Ishikawa (cell line): Measurements from ENCODE around the gene MCU.

Experiments
- CEBPB ChIP-seq: IDR thresholded peaks from 2 replicates; pipeline ENCODE4 v1.6.1; 2012
- CREB1 ChIP-seq: IDR thresholded peaks from 2 replicates; pipeline ENCODE4 v1.6.1; 2012; ENCODE audit warnings: low read depth
- EGR1 ChIP-seq: IDR thresholded peaks from 2 replicates; pipeline ENCODE4 v1.6.1; 2012
- EP300 ChIP-seq: IDR thresholded peaks from 2 replicates; pipeline ENCODE4 v1.6.1; 2012; ENCODE audit warnings: borderline replicate concordance
- FOXM1 ChIP-seq: IDR thresholded peaks from 2 replicates; pipeline ENCODE4 v1.6.1; 2012; ENCODE audit warnings: low read depth, borderline replicate concordance
- NFIC ChIP-seq: IDR thresholded peaks from 2 replicates; pipeline ENCODE4 v1.6.1; 2012
- RAD21 ChIP-seq: IDR thresholded peaks from 2 replicates; pipeline ENCODE4 v1.6.1; 2012; ENCODE audit warnings: low read depth
- TAF1 ChIP-seq: IDR thresholded peaks from 2 replicates; pipeline ENCODE4 v1.6.1; 2012; ENCODE audit warnings: low read depth, mild to moderate bottlenecking
- TCF12 ChIP-seq: IDR thresholded peaks from 2 replicates; pipeline ENCODE4 v1.6.1; 2012; ENCODE audit warnings: low read depth
- TEAD4 ChIP-seq: IDR thresholded peaks from 2 replicates; pipeline ENCODE4 v1.6.1; 2012
- YY1 ChIP-seq: IDR thresholded peaks from 2 replicates; pipeline ENCODE4 v1.6.1; 2012; ENCODE audit warnings: low read depth
- ZBTB7A ChIP-seq: IDR thresholded peaks from 2 replicates; pipeline ENCODE4 v1.6.1; 2012; ENCODE audit warnings: low read depth
- TF ChIP-seq, protein P1 (sequence below): IDR thresholded peaks from 2 replicates; pipeline ENCODE4 v1.6.1; 2012
- TF ChIP-seq, protein P2 (sequence below): IDR thresholded peaks from 2 replicates; pipeline ENCODE4 v1.6.1; 2012; ENCODE audit warnings: low read depth, mild to moderate bottlenecking
- TF ChIP-seq, protein P3 (sequence below): IDR thresholded peaks from 2 replicates; pipeline ENCODE4 v1.6.1; 2012

MCU gene

DNA sequence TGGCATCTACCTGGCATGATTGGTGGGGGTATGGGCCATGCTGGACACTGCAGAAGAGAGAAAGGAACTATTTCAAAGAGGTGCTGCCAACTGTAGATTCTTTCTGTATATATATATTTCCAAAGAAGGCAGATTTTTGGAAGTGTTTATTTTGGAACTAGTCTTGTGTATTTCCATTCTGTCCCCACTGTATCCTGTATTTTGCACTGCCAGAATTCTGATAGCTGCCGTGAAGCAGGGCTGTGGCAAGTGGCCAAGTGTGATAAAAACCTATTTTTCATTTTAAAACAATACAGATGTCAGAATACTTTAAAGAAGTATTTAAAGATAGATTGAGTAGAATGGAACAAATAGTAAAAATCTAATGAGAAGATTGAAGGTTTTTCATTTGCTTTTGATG lies 17.1 kb downstream of the MCU start:
- TF ChIP-seq, protein P1, sequence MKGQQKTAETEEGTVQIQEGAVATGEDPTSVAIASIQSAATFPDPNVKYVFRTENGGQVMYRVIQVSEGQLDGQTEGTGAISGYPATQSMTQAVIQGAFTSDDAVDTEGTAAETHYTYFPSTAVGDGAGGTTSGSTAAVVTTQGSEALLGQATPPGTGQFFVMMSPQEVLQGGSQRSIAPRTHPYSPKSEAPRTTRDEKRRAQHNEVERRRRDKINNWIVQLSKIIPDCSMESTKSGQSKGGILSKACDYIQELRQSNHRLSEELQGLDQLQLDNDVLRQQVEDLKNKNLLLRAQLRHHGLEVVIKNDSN: no peak
- TF ChIP-seq EP300: no peak
- TF ChIP-seq RAD21: no peak
- no peak for TF ChIP-seq CEBPB
- no peak for TF ChIP-seq TAF1
- TF ChIP-seq ZBTB7A: no peak
- TF ChIP-seq CREB1: no peak
- TF ChIP-seq EGR1: no peak
- no peak for TF ChIP-seq NFIC
- TF ChIP-seq FOXM1: no peak
- no peak for TF ChIP-seq TEAD4
- no peak for TF ChIP-seq TCF12
- TF ChIP-seq, protein P2, sequence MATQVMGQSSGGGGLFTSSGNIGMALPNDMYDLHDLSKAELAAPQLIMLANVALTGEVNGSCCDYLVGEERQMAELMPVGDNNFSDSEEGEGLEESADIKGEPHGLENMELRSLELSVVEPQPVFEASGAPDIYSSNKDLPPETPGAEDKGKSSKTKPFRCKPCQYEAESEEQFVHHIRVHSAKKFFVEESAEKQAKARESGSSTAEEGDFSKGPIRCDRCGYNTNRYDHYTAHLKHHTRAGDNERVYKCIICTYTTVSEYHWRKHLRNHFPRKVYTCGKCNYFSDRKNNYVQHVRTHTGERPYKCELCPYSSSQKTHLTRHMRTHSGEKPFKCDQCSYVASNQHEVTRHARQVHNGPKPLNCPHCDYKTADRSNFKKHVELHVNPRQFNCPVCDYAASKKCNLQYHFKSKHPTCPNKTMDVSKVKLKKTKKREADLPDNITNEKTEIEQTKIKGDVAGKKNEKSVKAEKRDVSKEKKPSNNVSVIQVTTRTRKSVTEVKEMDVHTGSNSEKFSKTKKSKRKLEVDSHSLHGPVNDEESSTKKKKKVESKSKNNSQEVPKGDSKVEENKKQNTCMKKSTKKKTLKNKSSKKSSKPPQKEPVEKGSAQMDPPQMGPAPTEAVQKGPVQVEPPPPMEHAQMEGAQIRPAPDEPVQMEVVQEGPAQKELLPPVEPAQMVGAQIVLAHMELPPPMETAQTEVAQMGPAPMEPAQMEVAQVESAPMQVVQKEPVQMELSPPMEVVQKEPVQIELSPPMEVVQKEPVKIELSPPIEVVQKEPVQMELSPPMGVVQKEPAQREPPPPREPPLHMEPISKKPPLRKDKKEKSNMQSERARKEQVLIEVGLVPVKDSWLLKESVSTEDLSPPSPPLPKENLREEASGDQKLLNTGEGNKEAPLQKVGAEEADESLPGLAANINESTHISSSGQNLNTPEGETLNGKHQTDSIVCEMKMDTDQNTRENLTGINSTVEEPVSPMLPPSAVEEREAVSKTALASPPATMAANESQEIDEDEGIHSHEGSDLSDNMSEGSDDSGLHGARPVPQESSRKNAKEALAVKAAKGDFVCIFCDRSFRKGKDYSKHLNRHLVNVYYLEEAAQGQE: no peak
- TF ChIP-seq, protein P3, sequence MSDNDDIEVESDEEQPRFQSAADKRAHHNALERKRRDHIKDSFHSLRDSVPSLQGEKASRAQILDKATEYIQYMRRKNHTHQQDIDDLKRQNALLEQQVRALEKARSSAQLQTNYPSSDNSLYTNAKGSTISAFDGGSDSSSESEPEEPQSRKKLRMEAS: no peak
- no peak for TF ChIP-seq YY1

DNA sequence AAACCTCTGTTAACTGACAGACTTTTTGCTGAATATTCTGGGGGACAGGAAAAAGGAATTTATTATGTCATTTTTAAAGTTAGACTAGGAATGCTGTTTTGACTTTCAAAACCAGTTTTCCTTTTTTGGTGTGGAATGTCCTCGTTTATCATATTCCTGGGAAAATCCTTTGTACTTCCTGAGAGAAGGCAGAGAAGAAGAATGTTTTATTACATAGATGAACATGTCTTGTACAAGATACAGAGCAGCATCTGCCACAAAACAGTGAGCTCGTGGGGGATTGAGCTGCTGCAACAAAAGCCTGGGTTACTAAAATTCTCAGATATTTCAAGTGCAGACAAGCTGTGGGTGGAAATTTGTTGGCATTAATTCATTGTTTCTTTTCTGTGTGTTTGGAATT lies 20.2 kb downstream of the MCU start:
- TF ChIP-seq ZBTB7A (no peak), RAD21 (no peak), TEAD4 (no peak), NFIC (no peak), TCF12 (no peak), CEBPB (no peak), FOXM1 (no peak), YY1 (no peak), EP300 (no peak), CREB1 (no peak), EGR1 (no peak), TAF1 (no peak)
- TF ChIP-seq, protein P3: no peak
- TF ChIP-seq, protein P1: no peak
- TF ChIP-seq, protein P2: no peak

DNA sequence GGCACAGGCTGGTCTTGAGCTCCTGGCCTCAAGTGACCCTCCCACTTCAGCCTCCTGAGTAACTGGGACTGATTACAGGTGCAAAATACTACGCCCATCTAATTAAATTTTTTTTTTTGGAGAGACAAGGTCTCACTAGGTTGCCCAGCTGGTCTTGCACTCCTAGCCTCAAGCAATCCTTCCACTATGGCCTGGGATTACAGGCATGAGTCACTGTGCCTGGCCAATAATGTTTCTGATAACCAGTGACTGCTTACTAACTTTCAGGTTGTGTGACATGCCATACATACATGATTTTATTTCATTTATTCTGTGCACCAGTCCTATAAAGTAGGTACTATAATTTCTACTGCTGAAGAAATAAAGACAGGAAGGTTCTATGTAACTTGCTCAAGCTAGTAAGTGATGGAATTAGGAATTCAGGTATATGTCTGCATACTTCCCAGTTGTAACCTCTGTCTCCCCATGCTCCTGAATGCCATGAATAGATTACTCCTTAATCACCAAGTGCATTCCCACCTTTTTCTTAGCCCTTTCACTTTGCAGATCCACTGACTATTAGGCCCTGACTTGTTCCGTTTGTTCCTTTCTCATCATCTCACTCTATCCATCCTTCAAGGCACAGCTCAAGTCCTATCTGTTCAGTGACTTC lies 28.1 kb downstream of the MCU start:
- TF ChIP-seq EGR1: no peak
- TF ChIP-seq, protein P2: no peak

DNA sequence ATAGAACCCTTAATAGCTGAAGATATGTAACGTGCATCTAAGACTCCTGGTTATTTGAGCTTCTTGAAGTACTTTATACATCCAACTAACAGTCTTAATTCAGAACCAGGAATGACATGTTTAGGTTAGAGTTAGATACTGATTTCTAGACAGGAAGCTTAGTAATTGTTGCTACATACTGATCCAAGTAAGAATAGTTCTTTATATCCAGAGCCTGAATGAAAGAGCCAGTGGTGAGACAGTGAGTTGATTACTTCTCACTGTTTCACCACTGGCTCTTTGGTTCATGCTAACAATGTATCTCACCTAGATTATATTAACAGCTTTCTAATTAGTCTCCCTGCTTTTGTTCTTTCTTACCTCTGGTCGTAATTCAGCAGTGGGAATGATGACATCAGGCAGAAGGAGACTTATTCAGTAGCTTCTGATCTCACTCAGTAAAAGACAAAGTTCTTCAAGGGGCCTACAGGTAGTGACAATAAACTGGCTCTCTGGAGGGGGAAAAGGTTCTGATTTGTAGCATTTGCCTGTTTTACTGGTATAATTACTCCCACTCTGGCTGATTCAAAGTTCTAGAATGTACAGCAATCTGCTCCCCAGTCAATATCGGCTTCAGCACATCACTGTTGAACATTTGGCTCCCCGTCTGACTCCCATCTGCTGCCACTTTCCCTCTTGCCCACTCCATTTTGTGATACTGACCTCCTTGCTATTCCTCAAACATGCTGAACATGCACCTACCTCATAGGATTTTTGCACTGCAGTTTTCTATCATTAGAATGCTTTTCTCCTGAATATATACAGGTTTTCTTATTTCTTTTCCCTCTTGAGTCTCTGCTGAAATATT lies 29.1 kb downstream of the MCU start:
- TF ChIP-seq, protein P3: no peak
- TF ChIP-seq EP300 (no peak), TAF1 (no peak), TEAD4 (no peak), YY1 (no peak)
